ENCODE results near the gene FAM107B. TPM values are rescaled to one million over a fixed set of nuclear protein-coding genes. Genes with fewer than 3 reads are reported as not detected.

FAM107B gene
- total RNA-seq, 4 donors from 2014 or later: 24.1 to 69.7 (median 43.2) TPM

GRCh38 chr10:14681305-14681704 is 93.4 kb downstream of the FAM107B start:
- H3K36me3 ChIP-seq: no peaks in the 10 kb centered on the region
- TF ChIP-seq CTCF (IDR thresholded peaks at IDR 0.05): no peak
- TF ChIP-seq POLR2A (IDR thresholded peaks at IDR 0.05): no peak
- no peak overlapping the region for H3K4me3 ChIP-seq
- intact Hi-C loops (cut with DNase I; ENCODE audit: low total_unique reads): no loop called here
- H3K27ac ChIP-seq: no peak overlapping the region
- H3K27me3 ChIP-seq: no peaks in the 10 kb centered on the region
- H3K4me1 ChIP-seq: no peaks in the 10 kb centered on the region
- H3K9me3 ChIP-seq: no peaks in the 10 kb centered on the region
- DNase-seq: no peak

- H3K36me3 ChIP-seq: no peaks in the 10 kb centered on the region
- no peaks in the 10 kb centered on the region for H3K27me3 ChIP-seq
- no peaks in the 10 kb centered on the region for H3K4me1 ChIP-seq
- H3K27ac ChIP-seq: no peak overlapping the region
- TF ChIP-seq POLR2A (IDR thresholded peaks at IDR 0.05) (no peak), CTCF (IDR thresholded peaks at IDR 0.05) (no peak)
- no peaks in the 10 kb centered on the region for H3K9me3 ChIP-seq
- no peak for DNase-seq
- H3K4me3 ChIP-seq: no peak overlapping the region
- intact Hi-C loops (cut with DNase I; ENCODE audit: low total_unique reads): no loop called here
These were observed 96.1 kb downstream of the FAM107B start for GRCh38 chr10:14678637-14679036.

- H3K4me1 ChIP-seq: peaks cover 0 to 4% of the 10 kb centered on the region in 2 donors
- TF ChIP-seq POLR2A (IDR thresholded peaks at IDR 0.05) (no peak), CTCF (IDR thresholded peaks at IDR 0.05) (no peak)
- H3K27ac ChIP-seq: no peak overlapping the region
- DNase-seq: no peak
- no peaks in the 10 kb centered on the region for H3K27me3 ChIP-seq
- no peak overlapping the region for H3K4me3 ChIP-seq
- no peaks in the 10 kb centered on the region for H3K9me3 ChIP-seq
- H3K36me3 ChIP-seq: no peaks in the 10 kb centered on the region
- intact Hi-C loops (cut with DNase I; ENCODE audit: low total_unique reads): no loop called here
These were observed 98.0 kb downstream of the FAM107B start for GRCh38 chr10:14676732-14677131.

GRCh38 chr10:14674376-14675050 is 100.2 kb downstream of the FAM107B start:
- Histone ChIP-seq H3K36me3 (no peaks in the 10 kb centered on the region), H3K27me3 (no peaks in the 10 kb centered on the region), H3K4me3 (no peak overlapping the region), H3K9me3 (no peaks in the 10 kb centered on the region), H3K4me1 (peaks cover 6 to 13% of the 10 kb centered on the region in 2 donors), H3K27ac (peak overlapping the region; percentile 79 to 93)
- intact Hi-C loops (cut with DNase I; ENCODE audit: low total_unique reads): no loop called here
- no peak for DNase-seq
- TF ChIP-seq CTCF (IDR thresholded peaks at IDR 0.05) (no peak), POLR2A (IDR thresholded peaks at IDR 0.05) (no peak)

GRCh38 chr10:14673189-14673861 is 101.4 kb downstream of the FAM107B start:
- Histone ChIP-seq H3K27me3 (no peaks in the 10 kb centered on the region), H3K4me3 (peak overlapping the region; percentile 8 to 19), H3K36me3 (no peaks in the 10 kb centered on the region), H3K9me3 (no peaks in the 10 kb centered on the region), H3K27ac (peak overlapping the region; percentile 79 to 93), H3K4me1 (peaks cover 6 to 13% of the 10 kb centered on the region in 2 donors)
- intact Hi-C loops (cut with DNase I; ENCODE audit: low total_unique reads): no loop called here
- TF ChIP-seq CTCF (IDR thresholded peaks at IDR 0.05): no peak
- no peak for TF ChIP-seq POLR2A (IDR thresholded peaks at IDR 0.05)
- DNase-seq: no peak

All from uterus (tissue), 4 donors.